NCI-H524 treated with DMSO at 0.1 percent for 48 hours (cell line): ENCODE measurements around the gene TMEM86A.
"Not testable (repeated sequence)": the region's sequence is repeated elsewhere in the genome, so short reads cannot be mapped to it uniquely, and the experiment has no call there.

Experiments used
- DNase-seq: peaks from one replicate; lab custom pipeline; 2025; lab: John Stamatoyannopoulos, UW

TMEM86A gene

GRCh38 chr11:18698341-18699268, at the start of gene TMEM86A:
TMEM86A (plus strand) TSS chr11:18698779; CDS start chr11:18698887, 108 bp downstream.
- DNase-seq: peak; percentile 24

DNA sequence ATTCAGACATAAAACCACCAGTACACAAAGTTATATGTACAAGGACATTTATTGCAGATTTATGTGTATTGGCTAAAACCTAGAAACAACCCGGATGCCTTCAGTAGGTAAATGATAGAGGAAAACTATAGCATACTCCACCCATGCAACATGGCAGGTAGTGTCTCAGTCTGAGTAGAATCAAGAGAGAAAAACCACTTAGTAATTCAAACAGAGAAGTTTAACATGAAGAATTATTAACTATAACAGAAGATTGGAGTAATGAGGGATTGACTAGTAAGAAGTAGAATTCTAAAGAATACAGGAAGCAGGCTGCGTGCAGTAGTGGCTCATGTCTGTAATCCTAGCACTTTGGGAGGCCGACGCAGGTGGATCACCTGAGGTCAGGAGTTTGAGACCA, 48.2 kb upstream of the TMEM86A start:
- DNase-seq: no peak

DNA sequence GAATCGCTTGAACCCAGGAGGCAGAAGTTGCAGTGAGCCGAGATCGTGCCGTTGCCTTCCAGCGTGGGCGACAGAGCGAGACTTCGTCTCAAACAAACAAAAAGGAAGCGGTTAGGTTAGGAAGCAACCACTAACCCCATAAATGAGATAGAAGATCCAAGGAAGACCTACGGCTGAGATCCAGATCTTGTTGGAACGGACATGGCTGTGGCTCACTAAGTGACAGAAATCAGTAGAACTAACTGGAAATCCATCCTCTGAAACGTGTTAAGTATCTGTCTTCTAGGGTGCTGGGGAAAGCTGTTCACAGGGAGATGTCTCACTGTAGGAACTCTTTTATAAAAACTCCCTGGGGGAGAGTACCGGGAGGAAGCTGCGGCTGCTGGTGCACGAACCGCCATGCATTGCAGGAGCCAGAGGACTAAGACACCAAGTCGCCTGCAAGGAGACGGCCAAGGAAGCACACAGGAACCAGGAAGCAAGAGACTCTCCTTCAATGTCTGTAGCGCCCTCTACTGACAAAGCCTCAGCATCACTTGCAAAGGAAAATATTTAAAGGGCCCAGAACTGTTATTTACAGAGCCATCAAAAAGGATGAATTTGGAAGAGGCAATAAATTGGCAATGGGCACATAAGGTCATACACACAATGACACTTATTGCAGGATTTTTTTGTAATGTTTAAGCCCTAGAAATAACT, 47.6 kb upstream of the TMEM86A start:
- no peak for DNase-seq

DNA sequence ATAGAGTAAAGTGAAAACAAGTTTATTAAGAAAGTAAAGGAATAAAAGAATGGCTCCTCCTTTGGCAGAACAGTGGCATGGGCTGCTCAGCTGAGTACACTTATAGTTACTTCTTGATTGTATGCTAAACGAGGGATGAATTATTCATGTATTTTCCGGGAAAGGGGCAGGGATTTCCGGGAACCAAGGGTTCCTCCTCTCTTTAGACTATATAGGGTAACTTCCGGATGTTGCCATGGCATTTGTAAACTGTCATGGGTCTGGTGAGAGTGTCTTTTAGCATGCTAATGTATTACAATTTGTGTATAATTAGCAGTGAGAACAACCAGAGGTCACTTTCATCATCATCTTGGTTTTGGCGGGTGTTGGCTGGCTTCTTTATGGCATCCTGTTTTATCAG, 40.9 kb upstream of the TMEM86A start:
- no peak for DNase-seq

- DNase-seq: not testable (repeated sequence)
Observed at GRCh38 chr11:18665353-18665872, 33.2 kb upstream of the TMEM86A start.

GRCh38 chr11:18668131-18668530, 30.4 kb upstream of the TMEM86A start:
- DNase-seq: no peak

GRCh38 chr11:18669219-18669596, 29.4 kb upstream of the TMEM86A start:
- DNase-seq: no peak

DNA sequence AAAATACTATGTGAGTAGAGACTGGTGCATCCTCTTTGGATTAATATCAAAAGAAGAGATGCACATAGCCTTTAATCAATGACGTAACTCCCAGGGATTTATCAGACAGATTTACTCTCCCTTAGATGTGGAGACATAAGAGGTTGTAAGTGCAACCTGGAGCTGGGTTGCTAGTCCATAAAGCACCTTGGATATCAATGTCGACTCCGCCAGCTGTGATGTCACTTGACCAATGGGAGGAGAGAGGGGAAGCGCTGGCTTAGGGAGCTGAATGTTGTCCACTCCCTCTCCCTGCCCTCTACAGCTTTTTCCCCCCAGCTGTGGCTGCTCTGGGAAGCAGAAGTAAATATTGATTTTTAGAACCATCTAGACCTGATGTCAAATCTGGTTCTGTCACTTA, 28.9 kb upstream of the TMEM86A start:
- no peak for DNase-seq

DNA sequence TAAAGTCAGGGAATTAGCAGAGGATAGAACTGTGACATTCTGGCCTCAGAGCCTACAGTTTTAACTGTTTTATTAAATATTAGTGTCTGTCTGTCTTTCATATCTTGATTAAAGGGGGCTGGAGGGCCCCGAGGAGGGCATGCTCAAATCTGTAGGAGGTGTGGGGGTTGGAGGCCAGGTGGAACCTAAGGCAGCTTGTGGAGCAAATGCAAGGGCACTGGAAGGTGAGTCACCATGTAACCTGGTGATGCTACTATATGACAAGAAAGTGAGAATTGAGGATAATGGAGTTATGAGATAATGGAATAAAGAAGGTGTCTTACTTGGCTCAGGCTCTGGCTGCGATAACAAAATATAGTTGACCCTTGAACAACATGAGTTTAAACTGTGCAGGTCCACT, 27.3 kb upstream of the TMEM86A start:
- DNase-seq: no peak

DNA sequence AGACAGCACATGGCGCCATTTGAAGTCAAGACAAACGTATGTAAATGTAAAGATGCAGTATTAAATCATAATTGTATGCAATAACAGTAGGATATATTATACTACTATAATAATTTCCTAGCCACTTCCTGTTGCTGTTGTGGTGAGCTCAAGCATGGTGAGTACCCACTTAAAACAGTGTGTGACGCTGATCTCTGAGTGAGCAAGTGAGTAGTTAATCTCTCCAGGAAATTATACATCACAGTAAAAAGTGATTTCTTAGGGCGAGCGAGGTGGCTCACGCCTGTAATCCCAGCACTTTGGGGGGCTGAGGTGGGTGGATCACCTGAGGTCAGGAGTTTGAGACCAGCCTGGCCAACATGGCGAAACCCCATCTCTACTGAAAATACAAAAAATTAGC, 26.4 kb upstream of the TMEM86A start:
- DNase-seq: not testable (repeated sequence)

DNA sequence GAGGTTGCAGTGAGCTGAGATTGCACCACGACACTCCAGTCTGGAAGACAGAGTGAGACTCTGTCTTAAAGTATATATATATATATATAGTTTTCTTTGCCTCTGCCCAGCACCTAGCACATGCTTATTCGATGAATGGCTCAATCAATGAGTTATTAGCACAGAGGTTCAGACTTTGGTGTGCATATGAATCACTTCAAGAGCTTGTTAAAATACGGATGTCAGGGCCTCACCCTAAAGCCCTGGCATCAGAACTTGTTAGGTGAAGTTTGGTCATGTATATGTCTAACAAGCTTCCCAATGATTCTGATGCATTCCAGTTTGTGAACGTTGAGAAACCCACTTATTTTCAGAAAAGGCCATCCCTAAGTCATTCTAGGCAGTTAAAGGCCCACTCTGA, 21.8 kb upstream of the TMEM86A start:
- no peak for DNase-seq

DNA sequence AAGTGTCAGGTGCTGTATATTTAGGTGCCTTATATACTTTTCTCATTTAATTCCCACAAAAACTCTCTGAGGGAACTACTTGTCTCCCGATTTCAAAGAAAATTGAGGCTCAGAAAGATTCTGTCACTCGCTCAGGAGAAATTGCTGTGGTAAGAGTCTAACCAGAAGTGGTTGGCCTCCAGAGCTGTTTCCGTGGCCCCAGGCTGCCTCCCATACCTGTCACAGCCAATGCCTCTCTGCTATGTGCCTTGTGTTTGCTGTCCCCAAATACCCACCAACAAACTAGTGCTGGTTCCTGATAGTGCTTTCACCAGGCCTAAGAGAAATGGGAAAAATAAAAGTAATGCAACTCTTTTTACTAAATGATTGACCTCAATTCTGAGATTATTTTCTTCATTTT, 21.0 kb upstream of the TMEM86A start:
- DNase-seq: no peak

DNA sequence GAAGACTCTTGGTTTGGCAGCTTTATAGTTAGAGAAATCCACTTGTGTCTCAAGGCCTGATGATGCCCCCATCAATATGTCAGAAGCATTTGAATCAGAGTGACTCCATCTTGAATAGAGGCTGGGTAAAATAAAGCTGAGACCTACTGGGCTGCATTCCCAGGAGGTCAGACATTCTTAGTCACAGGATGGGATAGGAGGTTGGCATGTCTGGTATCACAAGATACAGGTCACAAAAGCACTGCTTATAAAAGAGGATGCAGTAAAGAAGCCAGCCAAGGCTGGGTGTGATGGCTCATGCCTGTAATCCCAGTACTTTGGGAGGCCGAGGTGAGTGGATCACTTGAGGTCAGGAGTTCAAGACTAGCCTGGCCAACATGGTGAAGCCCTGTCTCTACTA, 16.6 kb upstream of the TMEM86A start:
- DNase-seq: not testable (repeated sequence)

GRCh38 chr11:18682466-18682865, 16.1 kb upstream of the TMEM86A start:
- DNase-seq: no peak

- no peak for DNase-seq
Observed at GRCh38 chr11:18684267-18684666, 14.3 kb upstream of the TMEM86A start.

DNA sequence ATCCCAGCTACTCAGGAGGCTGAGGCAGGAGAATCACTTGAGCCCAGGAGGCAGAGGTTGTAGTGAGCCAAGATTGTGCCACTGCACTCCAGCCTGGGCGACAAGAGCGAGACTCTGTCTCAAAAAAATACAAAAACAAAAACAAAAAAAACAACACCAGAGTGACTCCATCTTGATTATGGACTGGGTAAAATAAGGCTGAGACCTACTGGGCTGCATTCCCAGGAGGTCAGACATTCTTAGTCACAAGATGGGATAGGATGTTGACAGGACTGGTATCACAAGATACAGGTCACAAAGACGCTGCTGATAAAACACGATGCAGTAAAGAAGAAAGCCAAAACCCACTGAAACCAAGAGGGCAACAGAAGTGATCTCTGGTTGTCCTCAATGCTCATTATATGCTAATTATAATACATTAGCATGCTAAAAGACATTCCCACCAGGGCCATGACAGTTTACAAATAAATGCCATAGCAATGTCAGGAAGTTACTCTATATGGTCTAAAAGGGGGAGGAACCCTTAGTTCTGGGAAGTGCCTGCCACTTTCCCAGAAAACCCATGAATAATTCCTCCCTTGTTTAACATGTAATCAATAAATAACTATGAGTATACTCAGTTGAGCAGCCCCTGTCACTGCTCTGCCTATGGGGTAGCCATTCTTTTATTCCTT, 7.0 kb upstream of the TMEM86A start:
- not testable (repeated sequence) for DNase-seq

DNA sequence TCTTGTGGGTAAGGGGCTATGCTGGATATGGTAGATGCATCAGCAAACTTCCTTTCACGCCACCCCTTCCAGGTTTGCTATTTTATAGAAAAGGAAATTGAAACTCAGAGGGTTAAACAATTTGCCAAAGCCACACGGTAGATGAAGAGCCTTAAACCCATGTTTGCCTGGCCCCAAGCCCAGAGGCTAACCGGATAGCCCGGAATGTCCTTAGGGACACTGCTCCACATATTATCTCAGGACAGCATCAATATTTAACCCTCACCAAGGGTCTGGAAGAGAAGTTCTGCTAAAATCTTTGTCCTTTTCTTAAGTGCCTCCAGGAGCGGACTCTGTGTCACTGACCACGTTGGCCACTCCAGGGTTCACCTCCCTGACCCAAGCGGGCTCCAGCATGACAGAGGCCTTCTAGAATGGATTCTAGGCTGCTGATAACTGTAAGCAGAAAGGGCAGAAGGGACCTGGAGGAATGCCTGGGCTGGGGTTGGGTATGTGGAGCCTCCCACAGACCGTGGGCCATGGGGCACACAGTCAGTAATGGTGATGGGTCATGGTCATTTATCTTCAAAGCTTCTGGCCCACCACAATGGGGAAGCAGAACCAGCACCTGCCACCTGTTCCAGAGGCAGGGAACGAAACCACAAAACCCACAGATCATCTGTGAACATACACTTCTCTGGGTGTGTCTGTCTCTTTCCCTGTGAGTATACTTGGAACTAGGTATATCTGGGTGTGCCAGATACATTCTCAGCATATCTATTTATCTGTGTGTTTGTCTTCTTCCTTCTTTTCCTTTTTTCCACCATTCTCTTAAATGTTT, 5.4 kb upstream of the TMEM86A start:
- DNase-seq: no peak

DNA sequence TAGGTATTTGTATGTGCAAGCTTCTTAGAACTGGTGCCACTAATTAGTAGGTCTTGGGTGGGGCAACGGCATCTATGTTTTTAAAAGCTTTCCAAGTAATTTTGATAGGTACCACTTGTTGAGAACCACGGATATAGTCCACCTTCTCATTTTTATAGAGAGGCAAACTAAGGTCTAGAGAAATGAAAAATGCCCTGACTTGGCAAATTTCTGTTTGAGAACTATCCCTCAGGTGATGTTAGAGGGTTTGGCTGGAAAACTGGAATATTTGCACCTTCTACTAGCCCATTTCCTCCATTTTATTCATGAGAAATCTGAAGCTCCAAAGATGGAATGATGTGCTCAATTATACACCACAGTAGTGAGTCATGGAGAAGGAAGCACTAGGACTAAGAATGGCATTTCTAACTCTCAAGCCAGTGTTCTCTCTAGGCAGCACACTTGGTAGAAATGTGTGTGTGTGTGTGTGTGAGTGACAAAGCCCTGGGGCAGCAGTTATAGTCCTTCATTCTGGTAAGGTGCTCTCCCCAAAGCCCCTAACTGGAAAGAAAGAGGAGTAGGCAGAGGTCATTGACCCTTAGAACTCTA, 1.8 kb upstream of the TMEM86A start:
- DNase-seq: no peak

DNA sequence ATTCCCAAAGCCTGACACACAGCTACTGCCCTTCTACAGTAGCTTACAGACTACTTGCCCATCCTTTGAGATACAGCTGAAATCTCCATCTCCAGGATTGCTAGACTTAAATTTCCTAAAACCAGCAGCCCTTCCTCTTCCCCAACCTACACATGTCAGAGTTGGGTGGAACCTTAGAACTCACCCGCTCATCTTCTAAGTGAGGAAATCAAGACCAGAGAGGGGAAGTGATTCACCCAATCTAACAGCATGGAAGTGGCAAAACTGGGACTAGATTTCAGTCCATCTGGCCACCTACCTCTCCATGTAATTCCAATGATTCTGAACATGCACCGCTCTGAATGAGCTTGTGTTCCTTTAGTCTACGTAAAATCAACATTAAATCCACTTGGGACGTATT, 1.0 kb upstream of the TMEM86A start:
- no peak for DNase-seq

GRCh38 chr11:18699269-18699596, 654 bp downstream of the TMEM86A start:
- no peak for DNase-seq

DNA sequence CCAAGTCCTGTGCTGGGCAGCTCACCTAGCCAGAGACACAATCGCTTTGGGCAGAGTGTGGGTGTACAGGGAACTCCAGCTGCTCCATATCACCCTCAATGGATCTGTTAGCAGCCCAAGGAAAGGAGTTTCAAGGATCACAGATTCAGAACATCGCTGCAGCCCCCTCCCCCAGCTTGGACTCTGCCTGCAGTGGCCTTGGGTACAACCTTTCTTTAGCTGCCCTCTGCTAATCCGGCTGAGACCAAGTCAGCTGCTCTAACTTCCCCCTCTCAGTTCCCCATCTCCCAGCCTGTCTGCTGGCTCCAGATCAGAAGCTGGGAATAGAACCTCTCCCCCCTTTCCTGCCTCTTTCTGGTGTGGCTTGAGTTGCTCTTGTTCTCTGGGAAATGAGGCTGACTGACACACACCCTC, 1.3 kb downstream of the TMEM86A start:
- no peak for DNase-seq
